ENCODE data around the gene USP24. TPM values are rescaled to one million over a fixed set of nuclear protein-coding genes. Genes with fewer than 3 reads are reported as not detected.

Gene USP24
- total RNA-seq, 1 experiment from 2014 or later = 45.7 TPM

GRCh38 chr1:55057270-55057955 is 157.8 kb downstream of the USP24 start:
- Mint-ChIP-seq H3K27me3 (ENCODE audit: insufficient read depth, unreplicated experiment) (no peaks in the 10 kb centered on the region), H3K27ac (ENCODE audit: low read depth, unreplicated experiment) (no peak overlapping the region), H3K4me1 (ENCODE audit: insufficient read depth, unreplicated experiment) (peaks cover 8% of the 10 kb centered on the region), H3K4me3 (ENCODE audit: unreplicated experiment) (no peak overlapping the region), H3K9me3 (ENCODE audit: unreplicated experiment) (no peaks in the 10 kb centered on the region), H3K36me3 (ENCODE audit: insufficient read depth, unreplicated experiment) (no peaks in the 10 kb centered on the region)
- intact Hi-C loops (cut with micrococcal nuclease) = no loop called here
- TF ChIP-seq CTCF (IDR thresholded peaks at IDR 0.05; ENCODE audit: unreplicated experiment) = no peak
- DNase-seq (ENCODE audit: unreplicated experiment) = no peak
- POLR2A ChIA-PET = no interaction called here
- BruUV-seq (replicated peaks) = no TSS peak
- CTCF ChIA-PET = no interaction called here

DNA sequence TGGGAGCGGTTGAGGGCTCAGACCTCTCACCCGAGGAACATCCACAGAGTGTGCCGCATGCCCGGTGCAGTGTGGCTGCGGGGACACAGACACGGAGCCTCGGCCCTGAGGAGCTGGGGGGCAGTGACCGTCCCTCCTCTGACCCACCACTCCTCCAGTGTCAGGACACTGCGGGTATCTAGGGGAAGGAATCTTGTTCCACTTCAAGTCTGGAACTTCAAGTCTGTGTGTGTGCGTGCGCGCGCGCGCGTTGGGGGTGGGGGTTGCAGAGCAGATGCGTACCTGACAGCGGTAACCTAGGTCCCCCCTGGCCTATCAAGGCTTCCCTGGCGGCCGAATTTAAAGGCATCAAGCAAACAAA is 158.6 kb downstream of the USP24 start:
- intact Hi-C loops (cut with micrococcal nuclease) = no loop called here
- no peaks in the 10 kb centered on the region for H3K27me3 Mint-ChIP-seq (ENCODE audit: insufficient read depth, unreplicated experiment)
- peaks cover 8% of the 10 kb centered on the region for H3K4me1 Mint-ChIP-seq (ENCODE audit: insufficient read depth, unreplicated experiment)
- no peak overlapping the region for H3K4me3 Mint-ChIP-seq (ENCODE audit: unreplicated experiment)
- no peak overlapping the region for H3K27ac Mint-ChIP-seq (ENCODE audit: low read depth, unreplicated experiment)
- POLR2A ChIA-PET = no interaction called here
- BruUV-seq (replicated peaks) = no TSS peak
- H3K9me3 Mint-ChIP-seq (ENCODE audit: unreplicated experiment) = no peaks in the 10 kb centered on the region
- CTCF ChIA-PET = no interaction called here
- no peaks in the 10 kb centered on the region for H3K36me3 Mint-ChIP-seq (ENCODE audit: insufficient read depth, unreplicated experiment)
- no peak for TF ChIP-seq CTCF (IDR thresholded peaks at IDR 0.05; ENCODE audit: unreplicated experiment)
- DNase-seq (ENCODE audit: unreplicated experiment) = no peak

- Mint-ChIP-seq H3K36me3 (ENCODE audit: insufficient read depth, unreplicated experiment) (no peaks in the 10 kb centered on the region), H3K9me3 (ENCODE audit: unreplicated experiment) (no peaks in the 10 kb centered on the region), H3K27me3 (ENCODE audit: insufficient read depth, unreplicated experiment) (no peaks in the 10 kb centered on the region), H3K27ac (ENCODE audit: low read depth, unreplicated experiment) (no peak overlapping the region), H3K4me1 (ENCODE audit: insufficient read depth, unreplicated experiment) (peaks cover 8% of the 10 kb centered on the region), H3K4me3 (ENCODE audit: unreplicated experiment) (no peak overlapping the region)
- BruUV-seq (replicated peaks) = no TSS peak
- ChIA-PET CTCF (no interaction called here), POLR2A (no interaction called here)
- no peak for DNase-seq (ENCODE audit: unreplicated experiment)
- TF ChIP-seq CTCF (IDR thresholded peaks at IDR 0.05; ENCODE audit: unreplicated experiment) = no peak
- intact Hi-C loops (cut with micrococcal nuclease) = no loop called here
These were observed 159.1 kb downstream of the USP24 start for GRCh38 chr1:55055951-55056631.

- H3K9me3 Mint-ChIP-seq (ENCODE audit: unreplicated experiment) = no peaks in the 10 kb centered on the region
- no peaks in the 10 kb centered on the region for H3K36me3 Mint-ChIP-seq (ENCODE audit: insufficient read depth, unreplicated experiment)
- ChIA-PET CTCF (interaction anchor here (1.0 kb wide), 1 partner anchor 105 kb away, joined by 4 read pairs; no protein-coding TSS in a partner anchor), POLR2A (no interaction called here)
- no peak overlapping the region for H3K4me3 Mint-ChIP-seq (ENCODE audit: unreplicated experiment)
- H3K4me1 Mint-ChIP-seq (ENCODE audit: insufficient read depth, unreplicated experiment) = peaks cover 5% of the 10 kb centered on the region
- BruUV-seq (replicated peaks) = no TSS peak
- H3K27me3 Mint-ChIP-seq (ENCODE audit: insufficient read depth, unreplicated experiment) = no peaks in the 10 kb centered on the region
- intact Hi-C loops (cut with micrococcal nuclease) = no loop called here
- no peak overlapping the region for H3K27ac Mint-ChIP-seq (ENCODE audit: low read depth, unreplicated experiment)
- DNase-seq (ENCODE audit: unreplicated experiment) = no peak
- no peak for TF ChIP-seq CTCF (IDR thresholded peaks at IDR 0.05; ENCODE audit: unreplicated experiment)
These were observed 159.9 kb downstream of the USP24 start for GRCh38 chr1:55055084-55055882.
